Measurements from ENCODE around the gene AMOTL1.

- TF ChIP-seq CTCF (IDR thresholded peaks at IDR 0.05) (no peak), POLR2A (IDR thresholded peaks at IDR 0.05) (no peak), EP300 (IDR thresholded peaks at IDR 0.05) (no peak)
Observed at GRCh38 chr11:94780432-94780831, 12.3 kb downstream of the AMOTL1 start.

Data from sigmoid colon (tissue), 4 donors.